Pancreas (tissue), 10 donors: ENCODE measurements around the gene CMTM7. TPM values are rescaled to one million over a fixed set of nuclear protein-coding genes. Genes with fewer than 3 reads are reported as not detected.

ENCODE experiments used
- ATAC-seq, 4 donors: fragments of 200-7000 bp; cut with Tn5 transposase; one replicate each; pipeline versions ENCODE4 v1.8.0 to v1.9.1; 2020; ENCODE audit warnings: mild to moderate bottlenecking in 4 of 4, moderate library complexity in 4 of 4
- DNase-seq, 6 donors: peaks; one replicate each; pipeline ENCODE4 v3.0.0-alpha.2; 2020
- FAIRE-seq: peaks from 2 replicates; lab custom pipeline; 2012; peaks lifted over from hg19 to GRCh38; lab: Jason Lieb, UNC
- H3K27ac ChIP-seq, 4 donors: fragments of 200-600 bp; sonication (generic); 1 replicate in 3 of 4; 2 replicates in 1 of 4; pipeline versions ENCODE4 v1.5.0 to v1.8.0; 2020
- H3K27me3 ChIP-seq, 4 donors: fragments of 200-600 bp; one replicate each; pipeline ENCODE4 v1.8.0; 2021
- H3K36me3 ChIP-seq, 3 donors: fragments of 200-600 bp; sonication (generic) in 1 of 3; one replicate each; pipeline versions ENCODE4 v1.5.0 to v1.8.0; 2020 to 2021
- H3K4me1 ChIP-seq, 3 donors: fragments of 200-600 bp; one replicate each; pipeline ENCODE4 v1.8.0; 2021
- H3K4me3 ChIP-seq, 4 donors: fragments of 200-600 bp; sonication (generic) in 2 of 4; one replicate each; pipeline versions ENCODE4 v1.5.0 to v1.8.0; 2020 to 2021
- H3K9me3 ChIP-seq, 4 donors: fragments of 200-600 bp; one replicate each; pipeline ENCODE4 v1.8.0; 2021
- WGBS, 2 donors: extraction: QIAGEN DNeasy Blood & Tissue Kit; methylation state at CpG; one replicate each; pipeline ENCODE4 v1.1.7; 2013; 5-methylcytosine and 5-hydroxymethylcytosine counted together
- intact Hi-C, 3 donors: fragments of 100-400 bp; cut with DNase I; formaldehyde crosslinking; loops; one replicate each; pipeline versions ENCODE4 v1.11.1 to v1.14.2; 2022
- polyA plus RNA-seq, 2 donors: library from polyadenylated mRNA; stranded (reverse); fragments of 200-250 nt; gene quantifications; one replicate each; pipeline ENCODE4 v1.2.3, GENCODE V29; 2013
- total RNA-seq, 6 donors: library from RNA; stranded (reverse); fragmentation: NEBNext Ultra II Directional in 4 of 6; extraction: Animal tissue kit (Norgen Biotek cat#: 25700) in 4 of 6; gene quantifications; one replicate each; pipeline versions ENCODE4 v1.2.1 to v1.2.4, GENCODE V29; 2021 to 2023
- TF ChIP-seq, protein P1 (sequence below), 4 donors: fragments of 200-600 bp; sonication (generic) in 3 of 4; IDR thresholded peaks; one replicate each; pipeline versions ENCODE4 v1.5.0 to v1.8.0; 2021; ENCODE audit warnings: antibody characterized with exemption in 4 of 4
- donor health status: healthy with polysubstance abuse.
- donor health status: DM: no; HTN: no; CAD: no; lungs with moderate emphysema.
- donor health status: DM: no; HTN: no; CAD: no.
- donor health status: control.
- donor health status: control.
- donor health status: Bipolar disorder and iron deficiency.
- donor health status: DM: yes; HTN: yes; CAD: no.
- donor health status: DM: no; HTN: no; CAD: no.
- donor health status: DM: no; HTN: no; CAD: no.
- donor health status: DM: yes; HTN: yes; CAD: no.

Gene CMTM7
- total and polyA plus RNA-seq, 8 donors: 6.1 to 23.8 (median 12.0) TPM

DNA sequence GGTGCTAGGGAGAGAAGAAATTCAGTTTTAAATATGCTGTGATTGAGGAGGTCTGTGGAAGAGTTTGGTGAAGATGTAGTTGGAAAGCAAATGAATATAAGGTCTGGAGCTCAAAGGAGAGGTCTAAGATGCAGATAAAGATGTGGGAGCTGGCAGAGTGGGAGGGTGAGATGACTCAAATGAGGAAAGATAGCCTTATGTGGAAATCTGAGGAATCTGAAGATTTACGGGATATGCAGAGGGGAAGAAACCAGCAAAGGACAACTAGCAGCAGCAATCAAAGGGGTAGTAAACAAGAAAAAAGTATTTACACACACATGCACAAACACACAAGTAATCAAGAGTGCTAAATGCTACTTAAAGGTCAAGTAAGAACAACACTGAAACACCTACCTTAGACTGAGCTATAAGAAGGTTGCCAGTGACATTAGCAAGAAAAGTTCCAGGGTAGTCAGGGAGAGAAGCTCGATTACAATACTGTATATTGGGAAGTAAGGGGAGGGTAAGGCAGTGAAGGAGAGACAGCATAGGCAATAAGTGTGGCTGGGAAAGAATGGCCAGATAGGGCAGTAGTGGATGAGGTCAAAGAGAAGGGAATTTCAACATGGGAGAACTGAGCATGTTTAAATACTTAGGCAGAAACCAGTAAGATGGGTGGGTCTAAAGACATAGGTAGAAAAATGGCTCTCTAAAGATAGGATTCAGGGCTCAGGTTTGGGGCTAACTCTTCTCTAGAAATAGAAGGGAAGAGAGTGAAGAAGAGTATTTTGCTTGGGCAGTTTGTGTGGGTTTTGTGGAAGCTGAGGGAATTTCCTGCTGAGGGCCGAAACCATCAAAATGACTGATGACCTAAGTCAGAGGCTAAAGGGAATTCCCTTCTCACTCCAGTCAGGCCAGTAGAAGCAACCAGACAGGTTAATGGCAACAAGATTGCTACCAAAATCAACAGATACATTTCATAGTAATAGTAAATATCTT lies 102.1 kb downstream of the CMTM7 start:
- Histone ChIP-seq H3K4me1 (peaks cover 0 to 19% (median 6%) of the 10 kb centered on the region in 3 donors), H3K4me3 (no peak overlapping the region), H3K27me3 (no peaks in the 10 kb centered on the region), H3K36me3 (no peaks in the 10 kb centered on the region), H3K9me3 (no peaks in the 10 kb centered on the region), H3K27ac (peak overlapping the region in 2 of 4 donors; percentile 40 to 46)
- TF ChIP-seq, protein P1, sequence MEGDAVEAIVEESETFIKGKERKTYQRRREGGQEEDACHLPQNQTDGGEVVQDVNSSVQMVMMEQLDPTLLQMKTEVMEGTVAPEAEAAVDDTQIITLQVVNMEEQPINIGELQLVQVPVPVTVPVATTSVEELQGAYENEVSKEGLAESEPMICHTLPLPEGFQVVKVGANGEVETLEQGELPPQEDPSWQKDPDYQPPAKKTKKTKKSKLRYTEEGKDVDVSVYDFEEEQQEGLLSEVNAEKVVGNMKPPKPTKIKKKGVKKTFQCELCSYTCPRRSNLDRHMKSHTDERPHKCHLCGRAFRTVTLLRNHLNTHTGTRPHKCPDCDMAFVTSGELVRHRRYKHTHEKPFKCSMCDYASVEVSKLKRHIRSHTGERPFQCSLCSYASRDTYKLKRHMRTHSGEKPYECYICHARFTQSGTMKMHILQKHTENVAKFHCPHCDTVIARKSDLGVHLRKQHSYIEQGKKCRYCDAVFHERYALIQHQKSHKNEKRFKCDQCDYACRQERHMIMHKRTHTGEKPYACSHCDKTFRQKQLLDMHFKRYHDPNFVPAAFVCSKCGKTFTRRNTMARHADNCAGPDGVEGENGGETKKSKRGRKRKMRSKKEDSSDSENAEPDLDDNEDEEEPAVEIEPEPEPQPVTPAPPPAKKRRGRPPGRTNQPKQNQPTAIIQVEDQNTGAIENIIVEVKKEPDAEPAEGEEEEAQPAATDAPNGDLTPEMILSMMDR (IDR thresholded peaks at IDR 0.05): no peak
- 76% methylated on average over 3 of the region's 3 CpGs for WGBS, 2 donors
- no peak for DNase-seq
- ATAC-seq: peak in 2 of 4 donors; percentile 51 to 76
- intact Hi-C loops: no loop called here
- FAIRE-seq: no peak

DNA sequence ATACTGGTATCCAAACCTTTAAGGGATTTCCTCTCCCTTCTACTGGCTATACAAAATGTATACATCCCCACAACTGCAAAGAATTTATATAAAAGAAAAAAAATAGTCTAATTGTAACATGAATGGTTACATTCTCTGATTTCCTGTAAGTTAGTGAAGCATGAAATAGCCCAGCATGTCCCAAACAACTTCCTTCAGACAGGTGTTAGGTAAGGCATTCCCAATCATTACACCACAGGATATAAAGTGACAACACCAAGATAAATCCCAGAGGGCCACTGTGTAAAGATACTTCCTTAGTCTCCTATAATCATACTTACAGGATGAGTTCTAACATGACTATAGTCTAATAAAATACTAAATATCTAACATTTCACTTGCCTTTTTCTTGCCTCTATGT lies 103.4 kb downstream of the CMTM7 start:
- Histone ChIP-seq H3K4me1 (peaks cover 0 to 24% (median 6%) of the 10 kb centered on the region in 3 donors), H3K36me3 (no peaks in the 10 kb centered on the region), H3K4me3 (no peak overlapping the region), H3K9me3 (no peaks in the 10 kb centered on the region), H3K27ac (peak overlapping the region in 2 of 4 donors; percentile 4 to 40), H3K27me3 (no peaks in the 10 kb centered on the region)
- TF ChIP-seq, protein P1 (IDR thresholded peaks at IDR 0.05): no peak
- intact Hi-C loops: no loop called here
- no peak for FAIRE-seq
- DNase-seq: no peak
- peak in 1 of 4 donors; percentile 30 for ATAC-seq

- FAIRE-seq (no peak), DNase-seq (no peak), ATAC-seq (peak in 2 of 4 donors; percentile 28 to 34)
- Histone ChIP-seq H3K4me1 (peaks cover 0 to 24% (median 6%) of the 10 kb centered on the region in 3 donors), H3K27me3 (no peaks in the 10 kb centered on the region), H3K27ac (peak overlapping the region in 1 of 4 donors; percentile 4), H3K36me3 (no peaks in the 10 kb centered on the region), H3K4me3 (no peak overlapping the region), H3K9me3 (no peaks in the 10 kb centered on the region)
- WGBS, 2 donors: 62 to 64% methylated on average over 2 of the region's 2 CpGs
- TF ChIP-seq, protein P1 (IDR thresholded peaks at IDR 0.05): no peak
- intact Hi-C loops: no loop called here
These were observed 104.0 kb downstream of the CMTM7 start for GRCh38 chr3:32495609-32496008.

- Histone ChIP-seq H3K4me1 (peaks cover 0 to 24% (median 0%) of the 10 kb centered on the region in 3 donors), H3K27ac (no peak overlapping the region)
These were observed 106.6 kb downstream of the CMTM7 start for GRCh38 chr3:32498252-32498651.

More at GRCh38 chr3:32498252-32498651, 106.6 kb downstream of the CMTM7 start:
- intact Hi-C loops: no loop called here
- no peak for DNase-seq
- WGBS, 2 donors: 86 to 96% methylated on average over 3 of the region's 3 CpGs
- no peaks in the 10 kb centered on the region for H3K27me3 ChIP-seq
- no peak for ATAC-seq
- no peak overlapping the region for H3K4me3 ChIP-seq
- no peaks in the 10 kb centered on the region for H3K36me3 ChIP-seq
- FAIRE-seq: no peak
- H3K9me3 ChIP-seq: no peaks in the 10 kb centered on the region
- TF ChIP-seq, protein P1 (IDR thresholded peaks at IDR 0.05): no peak
